ENCODE results near the gene SUN3. TPM values are rescaled to one million over a fixed set of nuclear protein-coding genes. Genes with fewer than 3 reads are reported as not detected.

The SUN3 gene
- total and polyA plus RNA-seq, 3 donors from 2014 or later = 12.8 to 64.5 (median 29.1) TPM

- no peak for DNase-seq
- 90 to 93% methylated on average over 4 of the region's 4 CpGs for WGBS, 2 donors
- Histone ChIP-seq H3K9me3 (no peaks in the 10 kb centered on the region), H3K4me1 (no peaks in the 10 kb centered on the region), H3K36me3 (ENCODE audit: low read depth, missing control alignments) (no peaks in the 10 kb centered on the region), H3K27me3 (no peaks in the 10 kb centered on the region), H3K27ac (no peak overlapping the region), H3K4me3 (no peak overlapping the region)
- intact Hi-C loops (cut with DNase I; ENCODE audit: low total_unique reads) = no loop called here
- no peak for TF ChIP-seq CTCF (IDR thresholded peaks at IDR 0.05)
Observed at GRCh38 chr7:48017674-48018073, 11.2 kb downstream of the SUN3 start.

- no peak for TF ChIP-seq POLR2A (IDR thresholded peaks at IDR 0.05)
- H3K9me3 ChIP-seq = no peaks in the 10 kb centered on the region
- no peak overlapping the region for H3K4me3 ChIP-seq
- no peaks in the 10 kb centered on the region for H3K27me3 ChIP-seq
- intact Hi-C loops (cut with DNase I; ENCODE audit: low total_unique reads) = no loop called here
- no peaks in the 10 kb centered on the region for H3K4me1 ChIP-seq
- no peak for DNase-seq
- H3K27ac ChIP-seq = no peak overlapping the region
- no peaks in the 10 kb centered on the region for H3K36me3 ChIP-seq (ENCODE audit: low read depth, missing control alignments)
Observed at GRCh38 chr7:48016641-48017040, 12.3 kb downstream of the SUN3 start.

GRCh38 chr7:48011951-48012350, 17.0 kb downstream of the SUN3 start:
- H3K9me3 ChIP-seq = no peaks in the 10 kb centered on the region
- no peak for DNase-seq
- intact Hi-C loops (cut with DNase I; ENCODE audit: low total_unique reads) = no loop called here
- no peak overlapping the region for H3K27ac ChIP-seq
- H3K4me3 ChIP-seq = no peak overlapping the region
- TF ChIP-seq POLR2A (IDR thresholded peaks at IDR 0.05) (no peak), CTCF (IDR thresholded peaks at IDR 0.05) (no peak)
- 72 to 73% methylated on average over 3 of the region's 3 CpGs for WGBS, 2 donors
- H3K27me3 ChIP-seq = no peaks in the 10 kb centered on the region
- no peaks in the 10 kb centered on the region for H3K36me3 ChIP-seq (ENCODE audit: low read depth, missing control alignments)
- no peaks in the 10 kb centered on the region for H3K4me1 ChIP-seq

- WGBS, 2 donors = 28 to 49% methylated on average over 2 of the region's 2 CpGs
- intact Hi-C loops (cut with DNase I; ENCODE audit: low total_unique reads) = no loop called here
- DNase-seq = no peak
- Histone ChIP-seq H3K4me3 (no peak overlapping the region), H3K27me3 (no peaks in the 10 kb centered on the region), H3K4me1 (no peaks in the 10 kb centered on the region), H3K27ac (no peak overlapping the region), H3K9me3 (no peaks in the 10 kb centered on the region), H3K36me3 (ENCODE audit: low read depth, missing control alignments) (no peaks in the 10 kb centered on the region)
- TF ChIP-seq CTCF (IDR thresholded peaks at IDR 0.05) (no peak), POLR2A (IDR thresholded peaks at IDR 0.05) (no peak)
Observed at GRCh38 chr7:48011323-48011722, 17.6 kb downstream of the SUN3 start.

- intact Hi-C loops (cut with DNase I; ENCODE audit: low total_unique reads) = no loop called here
- no peaks in the 10 kb centered on the region for H3K4me1 ChIP-seq
- H3K36me3 ChIP-seq (ENCODE audit: low read depth, missing control alignments) = no peaks in the 10 kb centered on the region
- H3K9me3 ChIP-seq = no peaks in the 10 kb centered on the region
- DNase-seq = no peak
- H3K27ac ChIP-seq = no peak overlapping the region
- no peaks in the 10 kb centered on the region for H3K27me3 ChIP-seq
- 77 to 95% methylated on average over 4 of the region's 4 CpGs for WGBS, 2 donors
- no peak for TF ChIP-seq CTCF (IDR thresholded peaks at IDR 0.05)
- TF ChIP-seq POLR2A (IDR thresholded peaks at IDR 0.05) = no peak
- H3K4me3 ChIP-seq = no peak overlapping the region
Observed at GRCh38 chr7:48009954-48010353, 19.0 kb downstream of the SUN3 start.
